Stimulated activated CD4-positive, alpha-beta T cell treated with anti-CD3 and anti-CD28 coated beads, Interleukin-12 subunit alpha, Interleukin-12 subunit beta, amount 100 ng/mL, for 48 hours (primary cell): ENCODE results near the gene SSRP1.
A peak's percentile ranks its signal among the peaks of the same experiment; 100 is the strongest.
"Not testable (repeated sequence)": the region's sequence is repeated elsewhere in the genome, so short reads cannot be mapped to it uniquely, and the experiment has no call there.

Experiments used
- DNase-seq, 3 donors: peaks; one replicate each; pipeline ENCODE4 v3.0.0-alpha.2; 2020; ENCODE audit warnings: low read depth in 2 of 3, low spot score in 1 of 3

The SSRP1 gene

DNA sequence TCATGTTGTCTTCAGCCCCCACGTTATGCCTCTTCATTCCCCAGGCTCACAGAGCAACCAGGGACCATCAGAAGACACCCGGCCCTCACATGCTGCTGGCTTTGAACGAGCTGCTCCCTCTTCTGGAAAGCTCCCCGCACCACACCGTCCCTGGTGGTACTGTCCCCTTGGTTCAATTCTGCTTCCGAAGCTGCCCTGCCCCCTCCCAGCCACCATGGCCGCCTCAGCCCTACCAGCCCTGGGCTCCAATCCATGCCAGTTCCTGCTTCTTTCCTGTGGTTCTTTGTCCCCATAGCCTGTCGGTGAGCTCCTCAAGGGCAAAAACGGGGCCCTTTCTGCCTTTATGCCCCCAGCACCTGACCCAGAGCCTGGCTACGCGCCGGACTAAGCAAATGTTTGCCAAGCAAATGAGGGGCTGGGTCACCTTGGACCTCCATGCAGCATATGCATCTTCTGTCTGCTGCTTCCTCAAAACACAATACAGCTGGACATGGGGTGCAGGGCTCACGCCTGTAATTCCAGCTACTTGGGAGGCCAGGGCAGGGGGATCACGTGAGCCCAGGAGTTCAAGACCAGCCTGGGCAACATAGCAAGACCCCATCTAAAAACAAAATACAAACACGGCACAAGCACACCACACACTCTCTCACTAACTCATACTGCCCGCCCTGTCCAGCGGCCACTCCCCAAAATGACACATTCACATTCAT is 32.3 kb downstream of the SSRP1 start:
- DNase-seq = no peak

DNA sequence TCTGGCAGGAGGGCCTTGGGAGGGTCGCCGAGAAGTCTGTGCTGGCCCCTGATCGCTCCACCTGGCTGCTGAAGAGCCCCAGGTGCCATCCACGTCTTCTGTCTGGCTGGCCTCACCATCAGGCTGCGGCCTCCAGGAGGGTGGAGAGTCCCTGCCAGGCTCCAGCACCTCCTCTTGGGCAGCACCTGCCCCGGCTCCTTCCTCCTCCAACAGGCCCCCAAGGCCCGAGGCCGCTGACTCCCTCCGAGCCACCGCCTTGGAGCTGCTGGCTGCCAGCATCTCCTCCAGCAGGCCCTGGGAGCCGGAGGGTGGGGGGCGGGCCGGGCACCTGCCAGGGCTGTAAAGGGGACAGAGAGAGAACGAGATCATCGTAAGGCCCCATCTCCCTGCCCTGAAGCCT is 33.2 kb downstream of the SSRP1 start:
- DNase-seq = no peak

DNA sequence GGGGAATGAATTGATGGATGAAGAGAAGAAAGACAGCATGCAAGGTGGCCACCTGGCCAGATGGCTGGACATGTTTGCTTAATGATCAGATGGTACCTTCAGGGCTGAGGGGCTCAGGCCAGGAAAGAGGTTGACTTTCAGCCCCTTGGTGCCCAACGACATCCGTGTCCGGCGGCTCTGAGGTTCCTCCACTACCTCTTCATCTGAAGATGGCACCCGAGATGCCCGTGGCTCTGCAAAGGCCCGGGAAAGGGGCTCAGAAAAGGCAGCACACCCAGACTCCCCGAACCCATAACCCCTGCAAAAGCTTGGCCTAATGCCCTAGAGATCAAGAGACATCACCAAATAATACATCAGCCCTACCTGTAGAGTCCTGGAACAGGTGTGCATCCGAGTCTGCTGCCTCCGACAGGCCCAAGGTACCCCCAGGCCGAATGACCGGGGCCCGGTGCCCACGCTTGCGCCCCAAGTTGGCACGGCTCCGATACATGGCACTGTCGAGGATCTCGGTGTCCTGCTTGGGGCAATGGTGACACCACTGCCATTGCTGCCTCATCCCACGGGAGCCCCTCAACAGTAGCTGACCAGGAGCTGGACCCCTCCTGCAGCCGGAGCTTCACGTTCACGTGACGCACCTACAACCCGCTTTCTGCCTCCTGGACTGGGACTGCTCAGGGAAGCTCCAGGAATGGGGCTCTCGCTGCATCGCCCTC is 33.8 kb downstream of the SSRP1 start:
- DNase-seq = no peak

DNA sequence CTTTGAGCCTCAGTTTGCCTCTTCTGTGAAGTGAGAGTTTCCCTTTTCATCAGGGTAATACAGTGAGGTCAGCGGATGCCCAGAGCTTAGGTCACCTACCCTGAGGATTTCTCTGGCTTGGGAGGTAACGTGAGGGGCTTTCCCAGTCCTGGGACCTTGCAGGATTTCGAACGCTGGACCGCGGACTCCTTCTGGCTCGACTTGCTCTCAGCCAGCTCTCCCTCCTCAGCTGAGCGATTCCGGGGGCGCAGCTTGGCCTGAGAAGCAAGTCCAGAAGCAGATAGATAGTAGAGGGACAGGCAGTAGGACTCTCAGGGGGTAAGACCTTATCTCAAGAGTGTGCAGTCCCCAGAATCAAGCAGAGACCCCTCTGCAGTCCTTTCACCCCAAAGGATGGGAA is 34.9 kb downstream of the SSRP1 start:
- no peak for DNase-seq

DNA sequence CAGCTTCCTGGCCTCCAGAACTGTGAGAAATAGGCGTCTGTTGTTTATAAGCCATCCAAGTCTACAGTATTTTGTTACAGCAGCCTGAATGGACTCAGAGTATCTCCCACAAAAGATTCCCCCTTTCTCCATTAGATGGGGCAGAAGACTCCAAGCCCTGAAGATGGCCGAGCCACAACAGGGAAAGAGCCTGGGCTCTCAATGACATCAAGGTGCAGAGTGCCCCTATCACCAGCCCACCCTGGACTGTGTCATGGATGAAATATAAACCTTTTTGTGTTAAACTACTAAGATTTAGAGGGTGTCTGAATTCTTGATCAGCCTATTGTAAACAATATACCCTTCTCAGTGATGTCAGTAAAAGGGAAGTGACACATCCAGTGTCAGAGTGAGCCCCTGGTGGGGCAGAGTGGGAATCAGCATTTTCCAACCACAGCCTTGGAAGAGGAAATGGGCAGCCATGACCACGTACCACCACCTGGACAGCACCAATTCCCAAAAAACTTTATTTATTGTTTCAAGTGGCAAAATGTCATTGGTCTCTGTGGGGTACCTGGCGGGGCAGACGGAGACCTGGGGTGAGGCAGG is 36.4 kb downstream of the SSRP1 start:
- no peak for DNase-seq

DNA sequence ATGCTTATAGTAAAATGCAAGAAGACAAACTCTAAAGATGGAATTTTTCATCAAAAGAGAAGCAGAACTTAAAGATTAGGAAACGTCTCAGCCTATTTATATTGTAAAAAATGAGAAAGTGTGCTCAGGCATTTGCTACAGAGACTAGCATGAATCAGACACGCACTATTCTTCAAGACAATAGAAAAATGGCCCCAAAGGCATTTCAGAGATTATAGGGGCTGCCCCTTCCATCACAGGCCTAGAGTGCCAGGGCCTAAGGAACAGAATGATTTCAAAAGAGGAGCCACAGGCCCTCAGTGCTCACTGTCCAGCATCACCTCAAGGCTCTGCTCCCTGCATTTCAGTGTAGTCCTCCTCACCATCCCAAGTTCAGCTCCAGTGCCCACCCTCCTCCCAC is 38.5 kb downstream of the SSRP1 start:
- DNase-seq = no peak

DNA sequence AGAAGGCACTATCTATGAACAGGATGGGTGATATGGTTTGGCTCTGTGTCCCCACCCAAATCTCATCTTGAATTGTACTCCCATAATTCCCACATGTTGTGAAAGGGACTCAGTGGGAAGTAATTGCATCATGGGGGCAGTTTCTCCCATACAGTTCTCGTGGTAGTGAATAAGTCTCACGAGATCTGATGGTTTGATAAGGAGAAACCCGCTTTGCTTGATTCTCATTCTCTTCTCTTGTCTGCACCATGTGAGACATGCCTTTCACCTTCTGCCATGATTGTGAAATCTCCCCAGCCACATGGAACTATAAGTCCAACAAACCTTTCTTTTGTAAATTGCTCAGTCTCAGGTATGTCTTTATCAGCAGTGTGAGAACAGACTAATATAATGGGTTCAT is 39.5 kb downstream of the SSRP1 start:
- not testable (repeated sequence) for DNase-seq

DNA sequence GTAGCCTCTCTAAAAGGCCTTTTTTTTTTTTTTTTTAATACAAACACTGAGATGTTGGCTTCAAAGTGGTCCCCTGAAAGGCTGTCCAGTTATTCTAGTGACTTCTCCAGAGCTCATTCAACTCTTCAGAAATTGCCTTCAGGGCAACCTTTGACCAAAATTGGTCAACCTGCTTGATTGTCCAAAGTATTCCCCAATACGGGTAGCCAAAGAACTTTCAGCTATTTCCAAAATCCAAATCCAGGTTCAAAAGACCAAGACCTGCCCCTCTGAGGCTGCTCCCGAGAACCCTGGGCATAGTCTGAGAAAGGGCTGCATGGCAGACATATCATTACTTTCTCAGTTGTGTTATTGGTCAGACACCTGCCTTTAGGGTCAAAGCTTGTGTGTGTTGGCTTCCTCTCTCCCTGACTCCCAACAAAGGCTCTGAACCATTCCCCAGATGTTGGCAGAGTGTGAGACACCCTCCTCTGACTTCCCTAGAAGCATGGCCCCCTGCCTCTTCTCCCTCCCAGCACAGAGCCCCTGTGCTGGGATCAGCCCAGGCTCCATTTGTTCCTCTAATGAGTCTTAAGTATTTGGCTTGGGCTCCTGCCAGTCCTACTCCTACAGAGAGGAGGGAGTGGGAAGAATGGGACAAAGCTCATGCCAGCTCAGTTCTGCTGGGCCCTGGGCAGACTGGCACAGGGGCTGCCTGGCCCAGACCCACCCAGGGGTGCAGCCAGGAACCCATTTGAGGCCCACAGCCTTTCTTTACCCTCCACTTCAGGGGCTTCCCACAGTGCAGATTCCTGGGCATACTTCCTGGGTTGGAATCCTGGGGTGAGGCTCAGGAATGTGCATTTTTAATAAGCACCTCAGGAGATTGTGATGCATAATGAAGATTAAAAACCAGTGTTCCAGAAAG is 41.2 kb downstream of the SSRP1 start:
- no peak for DNase-seq

DNA sequence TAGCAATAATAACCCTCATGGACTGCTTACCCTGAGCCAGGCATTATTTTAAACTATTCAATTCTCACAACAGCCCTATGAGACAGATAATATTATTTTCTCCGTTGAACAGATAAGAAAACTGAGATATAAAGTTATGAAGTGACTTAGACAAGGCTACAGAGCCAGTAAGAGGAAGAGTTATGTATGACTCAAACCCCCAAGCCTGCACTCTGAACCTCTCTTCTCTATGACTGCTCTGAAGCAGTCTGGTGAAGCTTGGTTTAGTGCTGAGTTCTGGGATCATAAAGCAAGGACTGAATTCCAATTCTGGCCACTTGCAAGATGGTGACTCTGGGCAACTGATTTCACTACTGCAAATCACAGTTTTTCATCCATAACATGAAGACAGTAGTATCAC is 45.4 kb downstream of the SSRP1 start:
- DNase-seq = no peak

DNA sequence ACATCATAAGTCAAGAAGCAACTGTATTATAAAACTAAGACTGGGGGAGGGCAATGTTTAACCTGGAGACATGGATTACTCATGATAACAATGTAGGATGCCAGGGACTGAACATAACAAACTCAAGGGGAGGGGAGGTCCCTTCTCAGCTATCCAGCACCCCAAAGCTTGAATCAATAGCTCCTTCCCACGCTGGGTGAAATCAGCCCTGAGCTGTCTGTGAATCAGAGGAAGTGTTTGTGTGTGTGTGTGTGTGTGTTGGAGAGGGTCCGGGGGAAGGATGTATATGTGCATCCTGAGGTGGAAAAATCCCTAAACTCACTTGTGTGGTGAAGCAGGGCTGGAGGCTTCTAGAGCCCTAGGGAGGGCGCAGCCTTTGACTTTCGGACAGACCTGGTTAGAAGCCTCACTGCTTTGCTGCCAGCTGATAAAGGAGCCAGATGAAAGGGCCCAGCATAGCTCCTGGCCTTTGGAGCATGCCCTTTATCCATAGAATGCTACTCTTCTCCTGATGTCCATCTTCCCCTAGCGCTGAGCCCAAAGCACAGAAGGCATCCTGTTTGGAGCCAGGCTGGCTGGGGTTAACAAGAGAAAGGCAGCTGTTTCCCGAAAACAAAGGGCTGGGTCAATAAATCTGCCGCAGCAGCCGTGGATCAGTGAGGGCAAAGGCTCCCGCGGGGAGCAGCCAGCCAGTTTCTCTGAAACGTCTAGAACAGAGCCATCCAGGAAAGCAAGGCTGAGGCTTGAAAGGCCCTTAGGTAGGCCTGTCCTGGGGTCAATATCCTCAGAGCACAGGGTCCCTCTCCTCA is 46.7 kb downstream of the SSRP1 start:
- DNase-seq = no peak

DNA sequence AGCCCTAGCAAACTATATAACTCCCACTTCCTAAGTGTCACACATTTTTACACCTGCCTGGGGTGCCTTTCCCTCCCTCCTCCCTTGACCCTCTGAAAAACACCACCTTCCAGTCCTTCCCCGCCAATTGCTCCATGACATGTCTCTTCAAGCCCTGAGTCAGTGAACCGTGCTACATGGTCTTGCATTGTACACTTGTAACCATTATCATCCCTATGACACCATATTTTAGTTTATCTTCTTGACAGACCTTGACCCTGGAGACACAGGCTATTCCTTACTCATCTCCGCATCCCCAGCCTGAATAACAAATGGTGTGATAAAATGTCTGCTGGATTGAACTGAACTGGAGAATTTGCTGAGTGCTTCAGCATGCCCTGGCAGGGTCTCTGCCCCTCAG is 47.8 kb downstream of the SSRP1 start:
- DNase-seq = no peak

DNA sequence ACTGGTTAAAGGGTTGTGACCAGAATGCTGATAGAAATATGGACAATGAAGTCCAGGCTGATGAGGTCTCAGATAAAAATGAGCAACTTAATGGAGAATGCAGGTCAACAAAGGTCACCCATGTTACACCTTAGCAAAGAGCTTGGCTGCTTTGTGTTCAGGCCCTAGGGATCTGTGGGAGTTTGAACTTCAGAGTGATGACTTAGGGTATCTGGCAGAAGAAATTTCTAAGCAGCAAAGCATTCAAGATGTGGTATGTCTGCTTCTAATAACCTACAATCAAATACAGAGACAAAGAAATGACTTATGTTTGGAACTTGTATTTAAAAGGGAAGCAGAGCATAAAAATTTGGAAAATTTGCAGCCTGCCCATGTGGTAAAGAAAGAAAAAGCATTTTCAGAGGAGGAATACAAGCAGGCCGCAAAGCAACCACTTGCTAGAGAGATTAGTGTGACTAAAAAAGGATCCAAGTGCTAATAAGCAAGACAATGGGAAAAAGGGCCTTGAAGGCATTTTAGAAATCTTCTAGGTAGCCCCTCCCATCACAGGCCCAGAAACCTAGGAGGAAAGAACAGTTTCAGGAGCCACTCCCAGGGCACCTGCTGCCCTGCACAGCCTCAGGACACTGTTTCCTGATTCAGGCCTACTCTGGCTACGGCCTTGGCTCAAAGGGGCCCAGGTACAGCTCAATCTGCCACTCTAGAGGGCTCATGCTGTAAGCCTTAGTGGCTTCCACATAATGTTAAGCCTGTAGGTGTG is 52.3 kb downstream of the SSRP1 start:
- DNase-seq = no peak

DNA sequence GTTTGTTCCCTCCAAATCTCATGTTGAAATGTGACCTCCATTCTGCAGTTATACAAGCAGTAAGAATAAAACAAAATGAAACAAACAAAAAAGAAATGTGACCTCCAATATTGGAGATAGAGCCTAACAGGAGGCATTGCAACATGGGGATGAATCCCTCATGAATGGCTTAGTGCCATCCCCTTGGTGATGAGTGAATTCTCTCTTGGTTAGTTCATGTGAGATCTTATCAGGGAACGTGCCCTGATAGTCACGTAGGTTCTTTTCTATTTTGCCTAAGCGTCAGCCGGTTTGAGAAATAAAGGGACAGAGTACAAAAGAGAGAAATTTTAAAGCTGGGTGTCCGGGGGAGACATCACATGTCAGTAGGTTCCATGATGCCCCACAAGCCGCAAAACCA is 54.1 kb downstream of the SSRP1 start:
- DNase-seq = not testable (repeated sequence)

DNA sequence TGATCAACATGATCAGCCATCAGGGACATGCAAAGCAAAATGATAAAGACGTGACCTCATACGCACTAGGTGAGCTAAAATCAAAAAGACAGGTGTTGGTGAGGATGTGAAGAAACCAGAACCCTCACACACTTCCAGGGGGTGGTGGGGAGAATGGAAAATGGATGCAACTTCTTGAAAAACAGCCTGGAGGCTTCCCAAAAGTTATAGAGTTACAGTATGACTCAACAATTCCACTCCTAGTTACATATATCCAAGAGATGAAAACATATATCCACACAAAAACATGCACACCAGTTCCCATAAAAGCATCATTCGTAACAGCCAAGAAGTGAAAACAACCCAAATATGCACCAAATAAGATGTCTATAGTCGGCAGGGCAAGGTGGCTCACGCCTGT is 56.6 kb downstream of the SSRP1 start:
- no peak for DNase-seq

DNA sequence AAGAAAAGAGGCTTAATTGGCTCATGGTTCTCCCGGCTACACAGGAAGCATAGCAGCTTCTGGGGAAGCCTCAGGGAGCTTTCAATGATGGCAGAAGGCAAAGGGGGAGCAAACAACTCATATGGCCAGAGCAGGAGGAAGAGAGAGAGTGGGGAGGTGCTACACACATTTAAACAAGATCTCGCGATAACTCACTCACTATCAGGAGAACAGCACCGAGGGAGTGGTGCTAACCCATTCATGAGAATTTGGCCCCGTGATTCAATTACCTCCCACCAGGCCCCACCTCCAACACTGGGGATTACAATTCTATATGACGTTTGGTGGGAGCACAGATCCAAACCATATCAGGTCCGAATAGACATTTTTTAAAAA is 57.0 kb downstream of the SSRP1 start:
- DNase-seq = no peak

DNA sequence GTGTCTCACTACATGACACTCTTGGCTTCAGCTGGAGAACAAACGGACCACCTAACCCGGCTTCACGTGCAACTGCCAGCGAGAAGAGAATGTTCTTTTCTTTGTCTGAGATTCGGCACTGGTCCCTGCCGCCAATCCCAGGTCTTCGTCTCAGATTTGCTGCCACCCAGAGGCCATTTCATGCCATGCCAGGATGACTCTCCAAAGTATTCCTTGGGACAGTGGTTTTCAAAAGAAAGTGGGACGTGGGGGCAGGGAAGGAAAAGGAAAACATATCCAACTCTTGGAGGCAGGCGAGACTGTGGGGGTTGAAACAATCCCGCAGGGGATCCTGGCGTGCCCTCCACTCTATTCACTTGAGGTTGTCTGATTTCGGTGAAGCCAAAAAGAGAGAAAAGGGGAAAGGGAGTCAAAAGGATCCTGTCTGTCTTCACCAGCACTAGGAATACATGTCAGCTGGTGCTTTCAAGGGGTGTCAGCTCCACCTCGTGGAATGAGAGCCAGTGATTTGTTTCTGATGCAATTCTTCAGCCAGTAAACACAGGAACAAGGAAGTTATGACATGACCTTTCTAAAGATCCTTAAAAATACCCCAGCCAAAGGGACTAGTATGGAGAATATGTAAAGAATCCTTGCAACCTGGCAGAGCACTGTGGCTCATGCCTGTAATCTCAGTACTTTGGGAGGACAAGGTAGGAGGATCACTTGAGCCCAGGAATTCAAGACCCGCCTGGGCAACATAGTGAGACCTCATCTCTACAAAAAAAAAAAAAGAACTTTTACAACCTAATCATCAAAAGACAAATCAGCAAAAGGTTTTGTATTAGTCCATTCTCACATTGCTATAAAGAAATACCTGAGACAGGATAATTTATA is 57.6 kb downstream of the SSRP1 start:
- peak; percentile 19 to 24 (median 21) for DNase-seq

DNA sequence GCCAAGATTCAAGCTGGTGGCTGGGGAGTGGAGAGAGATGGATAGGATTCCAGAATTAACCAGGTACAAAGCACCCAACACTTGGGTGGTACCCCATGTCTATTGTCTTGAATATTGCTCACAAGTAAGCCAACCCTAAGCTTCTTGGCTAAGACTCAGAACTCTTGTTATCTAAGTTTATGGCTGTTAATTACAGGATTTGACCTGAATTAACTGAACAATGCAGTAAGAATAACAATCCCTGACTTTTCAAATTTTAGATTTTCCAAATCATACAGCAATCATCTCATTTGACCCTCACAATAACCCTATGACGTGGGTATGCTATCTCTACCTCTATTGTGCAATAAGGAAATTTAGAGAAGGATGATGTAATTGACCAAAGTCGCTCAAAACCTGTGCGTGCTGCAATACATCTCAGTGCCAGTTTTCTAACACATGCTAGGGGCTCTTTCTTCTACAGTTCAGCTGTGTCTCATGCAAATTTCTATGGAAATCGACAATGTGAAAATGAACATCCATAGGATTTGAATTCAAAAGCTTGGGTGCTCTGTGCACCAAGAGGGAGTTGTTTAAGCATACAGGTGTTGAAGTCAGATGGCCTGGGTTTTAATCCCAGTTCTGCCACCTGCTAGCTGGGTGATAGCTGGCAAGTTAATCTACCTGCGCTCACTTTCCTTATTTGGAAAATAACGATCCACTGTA is 58.6 kb downstream of the SSRP1 start:
- DNase-seq = no peak

DNA sequence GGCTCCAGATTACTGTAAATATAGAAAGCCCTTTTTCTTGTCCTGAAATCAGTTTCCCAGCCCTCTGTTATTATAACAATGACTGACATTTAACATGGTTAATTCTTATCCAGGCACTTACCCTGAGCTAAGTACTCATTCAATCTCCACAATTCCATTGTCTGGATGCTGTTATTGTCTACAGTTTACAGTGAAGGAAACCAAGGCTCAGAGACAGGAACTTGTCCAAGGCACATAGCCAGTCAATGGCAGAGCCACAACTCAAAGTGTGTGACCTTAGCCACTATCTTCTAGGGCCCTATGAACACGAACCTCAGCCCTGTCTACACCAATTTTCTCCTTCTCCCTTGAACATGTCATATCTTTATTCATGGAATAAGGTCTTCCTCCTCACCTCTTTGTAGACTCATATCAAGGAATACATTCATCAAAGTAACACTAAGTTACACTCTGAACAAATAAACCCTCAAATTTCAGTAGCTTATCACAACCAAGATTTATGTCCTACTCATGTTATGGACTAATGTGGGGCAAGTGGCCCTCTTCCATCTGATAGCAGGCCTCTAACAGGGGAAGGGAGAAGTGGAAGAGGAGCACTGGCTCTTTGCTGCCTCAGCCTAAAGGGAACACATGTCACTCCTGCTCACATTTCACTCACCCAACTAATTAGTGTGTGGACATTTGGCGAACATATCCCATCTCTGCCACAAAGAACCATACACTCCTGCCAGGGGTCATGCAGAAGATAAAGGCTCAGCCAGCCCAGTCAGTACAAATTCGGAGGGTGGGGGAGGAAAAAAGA is 59.3 kb downstream of the SSRP1 start:
- no peak for DNase-seq
